Measurements from ENCODE around the gene EFCAB6.

GRCh38 chr22:43838571-43839307 is 26.6 kb upstream of the EFCAB6 start:
- TF ChIP-seq, protein P1, sequence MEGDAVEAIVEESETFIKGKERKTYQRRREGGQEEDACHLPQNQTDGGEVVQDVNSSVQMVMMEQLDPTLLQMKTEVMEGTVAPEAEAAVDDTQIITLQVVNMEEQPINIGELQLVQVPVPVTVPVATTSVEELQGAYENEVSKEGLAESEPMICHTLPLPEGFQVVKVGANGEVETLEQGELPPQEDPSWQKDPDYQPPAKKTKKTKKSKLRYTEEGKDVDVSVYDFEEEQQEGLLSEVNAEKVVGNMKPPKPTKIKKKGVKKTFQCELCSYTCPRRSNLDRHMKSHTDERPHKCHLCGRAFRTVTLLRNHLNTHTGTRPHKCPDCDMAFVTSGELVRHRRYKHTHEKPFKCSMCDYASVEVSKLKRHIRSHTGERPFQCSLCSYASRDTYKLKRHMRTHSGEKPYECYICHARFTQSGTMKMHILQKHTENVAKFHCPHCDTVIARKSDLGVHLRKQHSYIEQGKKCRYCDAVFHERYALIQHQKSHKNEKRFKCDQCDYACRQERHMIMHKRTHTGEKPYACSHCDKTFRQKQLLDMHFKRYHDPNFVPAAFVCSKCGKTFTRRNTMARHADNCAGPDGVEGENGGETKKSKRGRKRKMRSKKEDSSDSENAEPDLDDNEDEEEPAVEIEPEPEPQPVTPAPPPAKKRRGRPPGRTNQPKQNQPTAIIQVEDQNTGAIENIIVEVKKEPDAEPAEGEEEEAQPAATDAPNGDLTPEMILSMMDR (IDR thresholded peaks at IDR 0.05) = no peak
- no peak for TF ChIP-seq POLR2A (IDR thresholded peaks at IDR 0.05)
